ENCODE measurements around the gene AKT3. TPM values are rescaled to one million over a fixed set of nuclear protein-coding genes. Genes with fewer than 3 reads are reported as not detected.

AKT3 gene
- polyA plus RNA-seq, 3 donors = 0.81 to 1.7 (median 1.4) TPM

DNA sequence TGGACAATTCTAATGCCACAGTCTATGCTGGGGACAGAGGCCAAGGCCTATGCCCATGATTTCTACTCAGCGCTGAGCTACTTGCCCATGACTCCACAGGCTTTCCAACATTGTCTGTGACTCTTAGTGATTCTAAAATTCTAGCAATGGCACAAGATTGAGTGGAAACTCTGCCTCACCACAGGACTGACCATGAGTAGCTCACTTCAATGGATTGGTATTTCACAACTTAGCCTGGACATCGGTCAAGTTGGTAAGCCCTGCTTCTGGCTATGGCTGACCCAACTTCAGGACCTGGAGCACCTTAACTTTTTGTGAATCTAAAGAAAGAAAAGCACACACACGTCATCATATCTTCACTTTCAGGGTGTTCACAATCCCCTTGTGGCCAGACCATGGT is 339.1 kb downstream of the AKT3 start:
- Histone ChIP-seq H3K27ac (ENCODE audit: low read depth in 1 of 2, low read length in 2 of 2) (no peak overlapping the region), H3K36me3 (replicated peaks in 1 of 2; ENCODE audit: control insufficient read depth in 1 of 2, insufficient read depth in 2 of 2, low read length in 2 of 2) (peaks cover 0 to 18% of the 10 kb centered on the region in 2 donors), H3K9me3 (replicated peaks in 1 of 2; ENCODE audit: control insufficient read depth in 1 of 2, insufficient read depth in 1 of 2, low read length in 2 of 2) (no peaks in the 10 kb centered on the region), H4K20me1 (ENCODE audit: insufficient read depth, low read length) (no peaks in the 10 kb centered on the region), H3K79me2 (ENCODE audit: insufficient read depth, low read length) (no peaks in the 10 kb centered on the region), H2AFZ (ENCODE audit: insufficient read depth, low read depth, low read length, poor library complexity, severe bottlenecking) (no peak overlapping the region), H3K4me3 (replicated peaks in 1 of 3; ENCODE audit: low read depth in 2 of 3, low read length in 3 of 3) (no peak overlapping the region), H3K27me3 (ENCODE audit: control insufficient read depth in 2 of 2, insufficient read depth in 2 of 2, low read length in 2 of 2) (no peaks in the 10 kb centered on the region), H3K4me2 (replicated peaks; ENCODE audit: extremely low read depth, low read length, poor library complexity, severe bottlenecking) (no peak overlapping the region), H3K4me1 (ENCODE audit: control insufficient read depth in 1 of 2, insufficient read depth in 2 of 2, low read length in 2 of 2) (peaks cover 10 to 18% of the 10 kb centered on the region in 2 donors), H3K9ac (ENCODE audit: insufficient read depth, low read length, poor library complexity, severe bottlenecking) (no peak overlapping the region)
- no peak overlapping the region for H3K27ac Mint-ChIP-seq
- no peak for DNase-seq
- intact Hi-C loops (cut with micrococcal nuclease) = no loop called here
- H3K4me3 Mint-ChIP-seq = no peak overlapping the region
- peaks cover 0 to 3% (median 0%) of the 10 kb centered on the region in 7 donors for H3K9me3 Mint-ChIP-seq
- peaks cover 13 to 22% of the 10 kb centered on the region in 2 donors for H3K36me3 Mint-ChIP-seq
- H3K27me3 Mint-ChIP-seq (ENCODE audit: low read depth in 3 of 3) = peaks cover 0 to 2% (median 0%) of the 10 kb centered on the region in 3 donors
- peaks cover 23% of the 10 kb centered on the region for H3K4me1 Mint-ChIP-seq
- 89% methylated on average over 3 of the region's 3 CpGs for WGBS (ENCODE audit: insufficient coverage)
- TF ChIP-seq, protein P1, sequence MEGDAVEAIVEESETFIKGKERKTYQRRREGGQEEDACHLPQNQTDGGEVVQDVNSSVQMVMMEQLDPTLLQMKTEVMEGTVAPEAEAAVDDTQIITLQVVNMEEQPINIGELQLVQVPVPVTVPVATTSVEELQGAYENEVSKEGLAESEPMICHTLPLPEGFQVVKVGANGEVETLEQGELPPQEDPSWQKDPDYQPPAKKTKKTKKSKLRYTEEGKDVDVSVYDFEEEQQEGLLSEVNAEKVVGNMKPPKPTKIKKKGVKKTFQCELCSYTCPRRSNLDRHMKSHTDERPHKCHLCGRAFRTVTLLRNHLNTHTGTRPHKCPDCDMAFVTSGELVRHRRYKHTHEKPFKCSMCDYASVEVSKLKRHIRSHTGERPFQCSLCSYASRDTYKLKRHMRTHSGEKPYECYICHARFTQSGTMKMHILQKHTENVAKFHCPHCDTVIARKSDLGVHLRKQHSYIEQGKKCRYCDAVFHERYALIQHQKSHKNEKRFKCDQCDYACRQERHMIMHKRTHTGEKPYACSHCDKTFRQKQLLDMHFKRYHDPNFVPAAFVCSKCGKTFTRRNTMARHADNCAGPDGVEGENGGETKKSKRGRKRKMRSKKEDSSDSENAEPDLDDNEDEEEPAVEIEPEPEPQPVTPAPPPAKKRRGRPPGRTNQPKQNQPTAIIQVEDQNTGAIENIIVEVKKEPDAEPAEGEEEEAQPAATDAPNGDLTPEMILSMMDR (IDR thresholded peaks at IDR 0.05) = no peak

DNA sequence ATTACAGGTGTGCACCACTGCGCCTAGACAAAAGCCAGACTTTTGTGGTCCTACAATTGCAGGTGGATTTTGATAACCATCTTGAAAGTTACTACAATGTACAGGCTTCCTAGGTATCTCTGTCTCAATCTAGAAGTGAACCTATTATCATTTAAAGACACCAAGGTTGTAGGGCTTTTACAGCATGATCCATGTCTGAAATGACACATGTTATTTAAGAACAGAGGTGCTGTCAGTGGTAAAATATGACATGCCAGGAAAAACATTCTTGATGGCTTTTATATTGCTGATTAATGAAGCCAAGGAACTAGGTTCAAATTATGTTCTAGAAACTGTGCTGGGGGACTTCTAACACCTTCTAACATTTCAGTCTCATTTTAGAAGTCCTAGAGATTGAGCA is 341.1 kb downstream of the AKT3 start:
- Mint-ChIP-seq H3K9me3 (no peaks in the 10 kb centered on the region), H3K36me3 (peaks cover 17 to 31% of the 10 kb centered on the region in 2 donors), H3K4me1 (peaks cover 23% of the 10 kb centered on the region), H3K27me3 (ENCODE audit: low read depth in 3 of 3) (no peaks in the 10 kb centered on the region), H3K27ac (no peak overlapping the region), H3K4me3 (no peak overlapping the region)
- Histone ChIP-seq H3K79me2 (ENCODE audit: insufficient read depth, low read length) (no peaks in the 10 kb centered on the region), H3K27me3 (ENCODE audit: control insufficient read depth in 2 of 2, insufficient read depth in 2 of 2, low read length in 2 of 2) (no peaks in the 10 kb centered on the region), H3K4me2 (replicated peaks; ENCODE audit: extremely low read depth, low read length, poor library complexity, severe bottlenecking) (no peak overlapping the region), H3K36me3 (replicated peaks in 1 of 2; ENCODE audit: control insufficient read depth in 1 of 2, insufficient read depth in 2 of 2, low read length in 2 of 2) (peaks cover 0 to 18% of the 10 kb centered on the region in 2 donors), H3K4me1 (ENCODE audit: control insufficient read depth in 1 of 2, insufficient read depth in 2 of 2, low read length in 2 of 2) (peaks cover 10 to 18% of the 10 kb centered on the region in 2 donors), H4K20me1 (ENCODE audit: insufficient read depth, low read length) (no peaks in the 10 kb centered on the region), H3K9ac (ENCODE audit: insufficient read depth, low read length, poor library complexity, severe bottlenecking) (no peak overlapping the region), H3K9me3 (replicated peaks in 1 of 2; ENCODE audit: control insufficient read depth in 1 of 2, insufficient read depth in 1 of 2, low read length in 2 of 2) (no peaks in the 10 kb centered on the region), H3K27ac (ENCODE audit: low read depth in 1 of 2, low read length in 2 of 2) (no peak overlapping the region), H3K4me3 (replicated peaks in 1 of 3; ENCODE audit: low read depth in 2 of 3, low read length in 3 of 3) (no peak overlapping the region), H2AFZ (ENCODE audit: insufficient read depth, low read depth, low read length, poor library complexity, severe bottlenecking) (no peak overlapping the region)
- no peak for DNase-seq
- no CpG with 5 or more reads among the region's 1 CpG for WGBS (ENCODE audit: insufficient coverage)
- TF ChIP-seq, protein P1 (IDR thresholded peaks at IDR 0.05) = no peak
- intact Hi-C loops (cut with micrococcal nuclease) = no loop called here

Data from CD14-positive monocyte (primary cell).